GM18505 (cell line): Measurements from ENCODE around the gene FGFBP1.

Experiments
- ATAC-seq: cut with Tn5 transposase; IDR thresholded peaks from one replicate; pipeline ENCODE4 v1.9.1; 2021; ENCODE audit not compliant: unreplicated experiment
- POLR2A ChIP-seq: IDR thresholded peaks from 4 replicates; pipeline ENCODE4 v1.6.1; 2011; ENCODE audit warnings: borderline replicate concordance; ENCODE audit not compliant: insufficient read depth, insufficient read length; ENCODE audit errors: extremely low read depth

FGFBP1 gene

GRCh38 chr4:15914736-15915135, 23.8 kb downstream of the FGFBP1 start:
- no peak for TF ChIP-seq POLR2A

GRCh38 chr4:15914291-15914690, 24.2 kb downstream of the FGFBP1 start:
- no peak for ATAC-seq
- no peak for TF ChIP-seq POLR2A

More at GRCh38 chr4:15914736-15915135, 23.8 kb downstream of the FGFBP1 start:
- ATAC-seq, result no peak

- ATAC-seq, result no peak
Observed at GRCh38 chr4:15913631-15913970, 24.9 kb downstream of the FGFBP1 start.

GRCh38 chr4:15912961-15913630, 25.4 kb downstream of the FGFBP1 start:
- TF ChIP-seq POLR2A, result no peak
- no peak for ATAC-seq

More at GRCh38 chr4:15913631-15913970, 24.9 kb downstream of the FGFBP1 start:
- no peak for TF ChIP-seq POLR2A

GRCh38 chr4:15912236-15912635, 26.3 kb downstream of the FGFBP1 start:
- TF ChIP-seq POLR2A, result no peak
- no peak for ATAC-seq

GRCh38 chr4:15910155-15910940, 28.2 kb downstream of the FGFBP1 start:
- ATAC-seq, result no peak

GRCh38 chr4:15907430-15907829, 31.1 kb downstream of the FGFBP1 start:
- no peak for ATAC-seq
- no peak for TF ChIP-seq POLR2A

More at GRCh38 chr4:15910155-15910940, 28.2 kb downstream of the FGFBP1 start:
- TF ChIP-seq POLR2A, result no peak

- no peak for ATAC-seq
- no peak for TF ChIP-seq POLR2A
Observed at GRCh38 chr4:15906020-15906443, 32.5 kb downstream of the FGFBP1 start.

- no peak for ATAC-seq
- TF ChIP-seq POLR2A, result no peak
Observed at GRCh38 chr4:15902746-15903145, 35.8 kb downstream of the FGFBP1 start.

GRCh38 chr4:15901998-15902397, 36.5 kb downstream of the FGFBP1 start:
- TF ChIP-seq POLR2A, result no peak
- no peak for ATAC-seq

- ATAC-seq, result no peak
- no peak for TF ChIP-seq POLR2A
Observed at GRCh38 chr4:15901007-15901406, 37.5 kb downstream of the FGFBP1 start.

- no peak for TF ChIP-seq POLR2A
- ATAC-seq, result no peak
Observed at GRCh38 chr4:15899511-15899910, 39.0 kb downstream of the FGFBP1 start.

- no peak for ATAC-seq
Observed at GRCh38 chr4:15898902-15899301, 39.6 kb downstream of the FGFBP1 start.

GRCh38 chr4:15897577-15897976, 41.0 kb downstream of the FGFBP1 start:
- no peak for TF ChIP-seq POLR2A
- ATAC-seq, result no peak

More at GRCh38 chr4:15898902-15899301, 39.6 kb downstream of the FGFBP1 start:
- no peak for TF ChIP-seq POLR2A

- no peak for ATAC-seq
- TF ChIP-seq POLR2A, result no peak
Observed at GRCh38 chr4:15894921-15895916, 43.3 kb downstream of the FGFBP1 start.
